Activated CD4-positive, CD25-positive, alpha-beta regulatory T cell treated with anti-CD3 and anti-CD28 coated beads, Interleukin-2, amount 50 U/mL, for 24 hours (primary cell): Measurements from ENCODE around the gene NCBP1.
A peak's percentile ranks its signal among the peaks of the same experiment; 100 is the strongest.

Experiments used
- ATAC-seq, 2 donors: fragments of 150-1000 bp; cut with Tn5 transposase; one replicate each; pipeline ENCODE4 v1.10.0; 2021; ENCODE audit warnings: mild to moderate bottlenecking in 1 of 2, moderate library complexity in 1 of 2

NCBP1 gene

GRCh38 chr9:97627624-97628023 is 6.0 kb upstream of the NCBP1 start:
- ATAC-seq = no peak

GRCh38 chr9:97628668-97629067 is 5.0 kb upstream of the NCBP1 start:
- ATAC-seq = no peak

GRCh38 chr9:97629156-97629555 is 4.5 kb upstream of the NCBP1 start:
- no peak for ATAC-seq

- no peak for ATAC-seq
These were observed 3.0 kb upstream of the NCBP1 start for GRCh38 chr9:97630591-97630990.

DNA sequence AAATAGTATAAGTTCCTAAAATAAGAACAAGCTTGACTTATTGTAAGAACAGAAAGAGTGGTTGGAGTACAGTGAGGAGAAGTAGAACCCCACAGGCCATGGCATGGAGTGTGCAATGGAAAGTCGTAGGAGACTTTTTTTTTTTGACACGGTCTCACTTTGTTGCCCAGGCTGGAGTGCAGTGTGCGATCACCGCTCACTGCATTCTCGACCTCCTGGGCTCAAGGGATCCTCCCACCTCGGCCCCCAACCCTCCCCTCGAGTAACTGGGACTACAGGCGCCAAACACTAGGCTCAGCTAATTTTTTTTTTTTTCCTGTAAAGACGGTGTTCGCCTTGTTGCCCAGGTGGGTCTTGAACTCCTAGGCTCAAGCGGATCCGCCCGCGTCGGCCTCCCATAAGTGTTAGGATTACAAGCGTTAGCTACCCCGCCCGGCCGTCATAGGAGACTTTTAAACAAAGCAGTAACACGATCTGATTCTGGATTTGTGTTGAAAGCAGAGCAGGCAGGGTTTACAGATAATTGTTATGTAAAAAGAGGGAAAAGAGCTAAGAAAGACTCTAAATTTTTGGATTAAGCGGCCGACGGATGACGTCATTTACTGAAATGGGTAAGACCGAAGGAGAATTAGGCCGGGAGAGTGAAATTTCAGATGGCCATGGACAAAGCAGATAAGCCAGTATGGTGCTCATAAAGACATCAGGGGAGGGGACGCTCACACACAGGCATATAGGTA is 1.2 kb upstream of the NCBP1 start:
- ATAC-seq = no peak

- ATAC-seq = no peak
These were observed 354 bp downstream of the NCBP1 start for GRCh38 chr9:97633859-97634490.

DNA sequence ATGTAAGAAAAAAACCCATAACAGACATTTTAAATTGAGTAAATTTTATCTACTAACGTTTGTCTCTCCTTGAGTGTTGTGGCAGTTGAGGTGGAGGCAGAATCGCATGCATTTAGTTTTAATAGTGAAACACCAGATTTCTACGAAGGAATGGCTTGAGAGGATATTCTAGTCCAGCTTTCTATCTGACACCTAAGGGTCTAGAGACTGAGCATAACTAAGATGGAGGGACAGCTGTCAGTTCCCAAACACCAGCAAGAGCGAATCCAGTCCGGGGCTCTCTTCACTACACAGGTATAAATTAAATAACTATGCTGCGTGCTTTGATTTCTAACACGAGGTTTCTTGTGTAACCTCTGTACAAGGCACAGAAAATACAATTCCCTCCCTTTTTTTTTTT is 1.4 kb downstream of the NCBP1 start:
- no peak for ATAC-seq

DNA sequence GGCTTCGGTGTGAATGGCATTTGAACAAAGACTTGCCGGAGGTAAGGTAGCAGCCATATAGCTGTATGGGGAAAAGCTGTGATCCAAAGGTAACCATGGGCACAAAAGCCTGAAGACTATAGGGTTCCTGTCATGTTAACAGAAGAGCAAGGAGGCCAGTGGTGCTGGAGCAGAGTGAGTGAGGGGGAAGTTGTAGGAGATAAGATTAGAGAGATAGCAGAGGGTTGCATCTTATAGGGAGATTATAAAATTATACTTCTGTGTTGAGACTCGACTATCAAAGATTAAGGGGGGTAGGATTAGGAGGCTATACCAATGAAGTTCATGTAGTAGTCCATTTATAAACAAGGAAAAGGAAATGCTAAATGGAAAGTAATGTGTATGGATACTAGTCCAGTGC is 3.3 kb downstream of the NCBP1 start:
- ATAC-seq = no peak

GRCh38 chr9:97638666-97639065 is 5.0 kb downstream of the NCBP1 start:
- no peak for ATAC-seq

- ATAC-seq = no peak
These were observed 6.7 kb downstream of the NCBP1 start for GRCh38 chr9:97640325-97640724.

DNA sequence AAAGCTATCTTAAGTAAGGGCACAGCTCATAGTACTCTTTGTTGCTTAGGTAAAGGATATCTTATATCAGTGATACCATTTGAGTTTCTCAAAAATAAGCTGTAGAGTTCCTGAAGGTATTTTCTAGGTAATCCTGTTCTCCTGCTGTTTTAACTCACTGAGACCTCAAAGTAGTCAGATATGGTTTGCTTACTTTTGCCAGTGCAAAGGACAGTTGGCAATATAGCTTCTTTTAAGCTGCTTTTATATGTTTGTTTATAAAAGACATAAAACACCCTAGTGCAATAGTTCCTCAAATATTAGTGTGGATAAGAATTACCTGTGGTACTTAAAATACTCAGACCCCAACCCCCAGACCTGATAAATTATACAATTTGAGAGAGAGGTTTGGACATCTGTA is 12.1 kb downstream of the NCBP1 start:
- ATAC-seq = no peak

DNA sequence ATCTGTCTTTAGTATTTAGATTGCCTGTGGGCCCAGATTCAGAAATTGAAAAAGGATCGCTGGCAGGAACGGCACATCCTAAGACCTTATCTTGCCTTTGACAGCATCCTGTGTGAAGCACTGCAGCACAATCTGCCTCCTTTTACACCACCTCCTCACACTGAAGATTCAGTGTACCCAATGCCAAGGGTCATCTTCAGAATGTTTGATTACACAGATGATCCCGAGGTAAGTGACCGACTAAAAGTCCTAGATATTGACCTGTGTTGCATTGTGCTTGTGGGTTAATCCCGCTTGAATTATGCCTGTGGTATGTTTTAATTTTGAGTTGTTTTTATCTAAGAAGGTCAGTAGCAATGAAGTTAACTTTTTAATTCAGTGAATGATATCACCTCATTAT is 14.4 kb downstream of the NCBP1 start:
- no peak for ATAC-seq

DNA sequence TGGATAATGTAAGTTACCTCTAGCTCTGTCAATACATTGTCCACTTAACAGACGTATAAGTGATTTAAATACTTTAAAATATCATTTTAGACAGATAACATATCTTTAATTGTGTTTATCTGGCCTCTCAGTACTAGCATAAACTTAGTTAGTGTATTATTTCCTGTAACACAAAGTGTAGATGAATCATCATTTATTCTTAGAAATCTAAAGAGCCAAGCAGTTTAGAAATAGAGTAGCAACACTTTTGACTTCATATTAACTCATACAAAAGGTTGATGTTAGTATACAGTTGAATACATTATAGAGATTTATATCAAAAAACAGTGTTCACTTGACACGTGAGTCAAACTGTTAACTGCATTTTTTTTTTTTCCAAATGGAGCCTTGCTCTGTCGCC is 18.0 kb downstream of the NCBP1 start:
- peak; percentile 77 to 84 for ATAC-seq

- ATAC-seq = no peak
These were observed 25.1 kb downstream of the NCBP1 start for GRCh38 chr9:97658707-97659106.

DNA sequence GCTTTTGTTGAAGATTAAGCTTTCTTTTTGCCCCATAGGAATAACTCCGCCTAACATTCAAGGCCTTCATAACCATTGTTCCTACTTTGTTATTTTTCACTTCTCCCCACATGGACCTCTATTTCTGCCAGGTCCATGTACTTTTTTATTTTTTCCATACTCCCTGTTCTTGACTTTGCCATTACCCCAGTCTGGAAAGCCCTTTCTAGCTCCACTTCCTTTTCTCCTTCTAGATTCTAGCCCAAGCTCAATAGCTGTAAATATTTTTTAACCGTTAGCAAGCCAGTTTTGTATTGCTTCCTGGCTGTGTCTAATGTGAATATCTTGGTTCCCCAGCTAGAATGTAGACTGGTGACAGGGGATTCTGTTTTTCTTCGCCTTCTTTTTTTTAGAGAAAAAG is 26.1 kb downstream of the NCBP1 start:
- ATAC-seq = no peak

GRCh38 chr9:97660340-97660739 is 26.7 kb downstream of the NCBP1 start:
- ATAC-seq = no peak

- ATAC-seq = no peak
These were observed 27.2 kb downstream of the NCBP1 start for GRCh38 chr9:97660847-97661246.

- peak; percentile 60 to 67 for ATAC-seq
These were observed 32.1 kb downstream of the NCBP1 start for GRCh38 chr9:97665742-97666141.

GRCh38 chr9:97666907-97667686 is 33.5 kb downstream of the NCBP1 start:
- no peak for ATAC-seq

GRCh38 chr9:97668485-97668884 is 34.9 kb downstream of the NCBP1 start:
- ATAC-seq = no peak

DNA sequence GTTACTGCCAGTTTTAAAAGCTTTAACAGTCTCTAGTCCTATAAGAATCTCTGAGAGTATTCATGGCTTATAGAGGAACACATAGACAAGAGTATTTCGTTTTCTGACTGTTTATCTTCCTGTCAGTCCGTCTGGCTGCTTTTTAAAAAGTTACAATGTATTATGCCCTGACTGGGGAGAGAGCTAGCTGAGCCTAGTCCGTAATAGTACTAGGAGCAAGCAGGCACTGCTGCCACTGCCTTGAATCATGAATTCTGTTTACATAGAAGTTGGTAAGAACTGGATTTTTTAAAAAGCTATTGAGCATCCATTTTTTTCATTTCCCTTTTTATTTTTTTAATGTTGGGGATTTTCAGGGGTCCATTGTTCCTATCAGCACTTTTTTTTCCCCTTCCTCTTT is 37.0 kb downstream of the NCBP1 start:
- ATAC-seq = no peak

- ATAC-seq = no peak
These were observed 38.8 kb downstream of the NCBP1 start for GRCh38 chr9:97672403-97672802.

DNA sequence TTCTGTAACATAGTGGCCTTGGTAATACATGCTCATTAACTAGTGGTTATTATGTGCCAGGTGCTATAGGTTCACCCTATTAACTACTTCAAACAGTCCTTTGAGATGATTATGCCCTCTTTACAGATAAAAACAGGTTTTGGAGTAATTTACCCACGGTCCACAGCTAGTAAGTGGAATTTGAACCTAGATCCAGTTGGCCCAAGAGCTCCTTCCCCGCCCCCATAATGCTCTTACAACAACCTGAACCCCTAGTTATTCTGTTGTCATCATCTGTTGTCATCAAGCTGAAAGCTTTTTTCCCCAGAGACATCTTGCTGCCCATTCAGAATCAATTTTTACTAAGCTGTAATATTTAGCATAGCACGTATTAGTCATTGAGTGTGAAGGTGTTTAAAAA is 40.3 kb downstream of the NCBP1 start:
- ATAC-seq = no peak

- ATAC-seq = peak in 1 of 2 donors; percentile 49
These were observed 42.0 kb downstream of the NCBP1 start for GRCh38 chr9:97675655-97676054.
